Nephron (organoid): ENCODE measurements around the gene ADGRB3.

ENCODE experiments used
- H3K27ac Mint-ChIP-seq, 3 experiments: 2 replicates each; pipeline ENCODE4 v1.8.0; 2020; ENCODE audit warnings: mixed read lengths in 3 of 3, mild to moderate bottlenecking in 2 of 3, moderate library complexity in 1 of 3
- H3K27me3 Mint-ChIP-seq: 2 replicates; pipeline ENCODE4 v1.8.0; 2021; ENCODE audit warnings: low read depth, mild to moderate bottlenecking, moderate library complexity, mixed read lengths
- H3K36me3 Mint-ChIP-seq: 2 replicates; pipeline ENCODE4 v1.8.0; 2020; ENCODE audit warnings: low read depth, mixed read lengths
- H3K4me1 Mint-ChIP-seq: 2 replicates; pipeline ENCODE4 v1.8.0; 2020; ENCODE audit warnings: mixed read lengths
- H3K4me3 Mint-ChIP-seq, 3 experiments: 2 replicates each; pipeline ENCODE4 v1.8.0; 2020; ENCODE audit warnings: mild to moderate bottlenecking in 3 of 3, mixed read lengths in 3 of 3, moderate library complexity in 2 of 3
- H3K9me3 Mint-ChIP-seq: 2 replicates; pipeline ENCODE4 v1.8.0; 2020; ENCODE audit warnings: mixed read lengths
- CTCF ChIP-seq, 3 experiments: fragments of 200-600 bp; sonication (generic); IDR thresholded peaks; one replicate each; pipeline ENCODE4 v1.5.0; 2021; ENCODE audit warnings: antibody characterized with exemption in 3 of 3; ENCODE audit not compliant: unreplicated experiment in 3 of 3

ADGRB3 gene

GRCh38 chr6:68719761-68720160 is 84.7 kb downstream of the ADGRB3 start:
- Mint-ChIP-seq H3K4me3 (no peak overlapping the region), H3K9me3 (no peaks in the 10 kb centered on the region), H3K27ac (no peak overlapping the region), H3K36me3 (no peaks in the 10 kb centered on the region), H3K4me1 (peaks cover 24% of the 10 kb centered on the region), H3K27me3 (no peaks in the 10 kb centered on the region)
- TF ChIP-seq CTCF (IDR thresholded peaks at IDR 0.05; ENCODE audit: unreplicated experiment in 3 of 3), result no peak

DNA sequence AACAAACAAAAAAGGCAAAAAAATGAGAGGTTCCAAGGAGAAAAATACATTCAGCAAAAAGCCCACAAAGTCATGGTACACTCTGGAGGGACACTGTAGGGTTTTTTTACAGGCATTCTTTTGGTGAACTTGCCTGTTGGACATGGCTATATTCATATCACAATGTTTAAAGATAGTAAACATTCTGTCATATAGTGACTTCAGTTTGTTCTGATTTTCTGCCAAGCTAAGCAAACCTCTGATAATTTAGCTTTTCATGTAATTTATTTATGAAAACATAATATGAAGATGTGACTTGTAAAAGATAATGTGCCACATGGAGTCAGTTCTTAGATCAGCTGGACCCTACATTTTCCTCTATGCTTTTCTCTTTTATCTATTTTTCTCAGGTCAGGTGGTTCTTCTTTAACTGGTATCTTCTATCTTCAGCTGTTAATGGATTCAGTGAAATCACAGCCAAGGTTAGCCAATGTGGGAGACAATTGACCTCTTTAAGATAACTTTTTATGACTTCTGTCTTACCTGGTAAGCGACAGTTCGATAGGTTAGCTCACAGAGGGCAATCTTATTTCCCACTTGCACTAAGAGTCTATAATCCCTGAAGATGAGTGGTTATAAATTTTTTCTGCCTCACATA is 87.9 kb downstream of the ADGRB3 start:
- Mint-ChIP-seq H3K27ac (peak overlapping the region; percentile 27 to 88 (median 79)), H3K27me3 (no peaks in the 10 kb centered on the region), H3K4me1 (peaks cover 44% of the 10 kb centered on the region), H3K4me3 (no peak overlapping the region), H3K9me3 (no peaks in the 10 kb centered on the region), H3K36me3 (no peaks in the 10 kb centered on the region)
- no peak for TF ChIP-seq CTCF (IDR thresholded peaks at IDR 0.05; ENCODE audit: unreplicated experiment in 3 of 3)

DNA sequence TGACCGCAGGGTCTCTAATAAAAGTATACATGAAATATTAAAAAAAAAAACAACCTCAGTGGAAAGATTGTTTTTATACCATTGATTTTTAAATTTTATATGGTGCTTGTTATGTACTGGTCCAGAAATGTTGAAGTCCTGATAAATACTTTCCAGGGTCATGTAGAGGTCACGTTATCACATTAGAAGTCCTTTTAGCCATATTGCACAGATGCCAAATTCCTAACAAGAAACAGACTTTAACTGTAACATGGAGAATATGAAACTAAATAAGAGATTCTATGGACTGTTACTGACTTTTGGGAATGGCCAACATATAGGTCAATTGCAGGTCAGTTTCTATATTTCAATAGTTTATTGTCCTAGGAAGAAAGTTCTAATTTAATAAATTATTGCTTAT is 89.0 kb downstream of the ADGRB3 start:
- Mint-ChIP-seq H3K36me3 (no peaks in the 10 kb centered on the region), H3K9me3 (no peaks in the 10 kb centered on the region), H3K4me3 (peak overlapping the region in 1 of 3 experiments; percentile 30), H3K4me1 (peaks cover 52% of the 10 kb centered on the region), H3K27ac (peak overlapping the region; percentile 27 to 88 (median 68)), H3K27me3 (no peaks in the 10 kb centered on the region)
- no peak for TF ChIP-seq CTCF (IDR thresholded peaks at IDR 0.05; ENCODE audit: unreplicated experiment in 3 of 3)

DNA sequence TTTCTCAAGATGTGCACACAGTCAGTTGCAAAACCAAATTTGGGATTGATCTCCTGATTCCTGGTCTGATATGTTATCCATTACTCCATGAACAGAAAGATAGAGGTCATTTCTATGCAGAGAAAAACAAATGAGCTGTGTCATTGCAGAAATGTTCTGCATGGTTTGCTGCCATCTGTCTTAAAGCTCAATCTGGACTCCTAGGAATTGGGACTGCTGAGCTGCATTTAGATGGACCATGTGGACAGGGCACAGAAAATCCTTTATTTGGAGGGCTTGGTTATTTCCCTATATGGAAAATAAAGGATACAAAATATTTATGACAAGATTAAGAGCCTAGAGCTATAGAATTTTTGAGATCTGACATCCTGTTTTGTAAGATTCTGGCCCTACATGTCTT is 91.3 kb downstream of the ADGRB3 start:
- Mint-ChIP-seq H3K36me3 (no peaks in the 10 kb centered on the region), H3K4me3 (no peak overlapping the region), H3K27ac (peak overlapping the region in 2 of 3 experiments; percentile 14 to 82), H3K9me3 (no peaks in the 10 kb centered on the region), H3K27me3 (no peaks in the 10 kb centered on the region), H3K4me1 (peaks cover 52% of the 10 kb centered on the region)
- no peak for TF ChIP-seq CTCF (IDR thresholded peaks at IDR 0.05; ENCODE audit: unreplicated experiment in 3 of 3)

DNA sequence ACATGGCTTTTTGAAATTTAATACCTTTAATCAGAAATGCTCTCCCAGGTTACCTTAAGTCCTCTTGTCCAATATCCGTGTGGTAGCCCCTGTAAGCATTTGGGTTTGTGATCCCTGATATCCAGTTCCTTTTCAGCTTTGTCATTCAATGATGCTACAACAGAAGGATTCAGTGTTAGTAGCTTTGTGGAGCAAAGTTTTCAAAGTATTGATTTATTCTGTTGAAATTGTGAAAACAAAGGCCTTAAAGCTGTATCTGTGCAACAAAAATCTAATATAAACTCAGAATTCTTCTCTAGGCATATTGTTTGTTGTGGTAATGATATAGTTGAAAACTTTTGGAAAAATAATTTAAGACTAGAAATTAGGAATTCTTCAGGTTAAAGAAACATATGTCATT is 91.9 kb downstream of the ADGRB3 start:
- TF ChIP-seq CTCF (IDR thresholded peaks at IDR 0.05; ENCODE audit: unreplicated experiment in 3 of 3), result no peak
- Mint-ChIP-seq H3K4me3 (no peak overlapping the region), H3K4me1 (peaks cover 52% of the 10 kb centered on the region), H3K9me3 (no peaks in the 10 kb centered on the region), H3K36me3 (no peaks in the 10 kb centered on the region), H3K27ac (peak overlapping the region in 2 of 3 experiments; percentile 48 to 82), H3K27me3 (no peaks in the 10 kb centered on the region)

DNA sequence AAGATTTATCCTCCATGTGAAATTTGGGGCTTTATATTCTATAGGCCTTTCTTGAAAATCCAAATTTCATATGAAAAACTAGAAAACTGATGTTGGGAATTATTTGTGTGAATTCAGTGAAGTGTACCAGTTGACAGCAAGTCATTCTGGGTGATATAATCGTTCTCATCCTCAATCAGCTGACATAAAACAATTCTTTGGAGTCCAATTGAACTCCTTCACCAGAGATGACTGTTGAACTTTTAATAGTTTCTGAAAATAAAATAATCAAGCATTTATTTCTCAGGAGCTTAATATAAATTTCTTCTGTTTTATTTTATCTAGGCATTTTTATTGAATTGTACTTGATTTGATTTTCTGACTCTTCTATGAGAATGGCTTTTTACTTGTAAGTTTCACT is 92.6 kb downstream of the ADGRB3 start:
- Mint-ChIP-seq H3K4me1 (peaks cover 52% of the 10 kb centered on the region), H3K27ac (peak overlapping the region in 2 of 3 experiments; percentile 47 to 62), H3K9me3 (no peaks in the 10 kb centered on the region), H3K36me3 (no peaks in the 10 kb centered on the region), H3K27me3 (no peaks in the 10 kb centered on the region), H3K4me3 (no peak overlapping the region)
- TF ChIP-seq CTCF (IDR thresholded peaks at IDR 0.05; ENCODE audit: unreplicated experiment in 3 of 3), result no peak
